Erythroblast (primary cell): ENCODE measurements around the gene CCDC187.

Experiments
- DNase-seq, 2 experiments: peaks; one replicate each; lab custom pipeline; 2025; lab: John Stamatoyannopoulos, UW
- GATA1 ChIP-seq: IDR thresholded peaks from 2 replicates; pipeline ENCODE4 v1.6.1; 2011; ENCODE audit warnings: low read depth, mild to moderate bottlenecking, control low read depth, low read length, moderate library complexity
- POLR2A ChIP-seq: IDR thresholded peaks from 2 replicates; pipeline ENCODE4 v1.6.1; 2011; ENCODE audit warnings: mild to moderate bottlenecking, low read length

The CCDC187 gene

DNA sequence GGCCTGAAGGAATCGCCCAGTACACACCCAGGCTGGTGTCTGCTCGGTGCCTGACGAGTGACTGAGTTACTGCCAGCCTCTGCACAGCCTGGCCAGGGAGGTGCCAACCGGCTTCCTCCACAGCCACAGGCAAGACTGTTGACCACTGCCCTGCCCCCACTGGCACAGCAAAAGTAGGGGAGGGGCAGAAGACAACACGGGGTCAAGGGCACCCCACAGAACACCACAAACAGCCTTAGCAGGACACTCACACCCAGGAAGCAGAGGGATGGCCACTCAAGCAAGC lies 98.2 kb downstream of the CCDC187 start:
- no peak for TF ChIP-seq GATA1
- TF ChIP-seq POLR2A, result no peak
- DNase-seq, result no peak

DNA sequence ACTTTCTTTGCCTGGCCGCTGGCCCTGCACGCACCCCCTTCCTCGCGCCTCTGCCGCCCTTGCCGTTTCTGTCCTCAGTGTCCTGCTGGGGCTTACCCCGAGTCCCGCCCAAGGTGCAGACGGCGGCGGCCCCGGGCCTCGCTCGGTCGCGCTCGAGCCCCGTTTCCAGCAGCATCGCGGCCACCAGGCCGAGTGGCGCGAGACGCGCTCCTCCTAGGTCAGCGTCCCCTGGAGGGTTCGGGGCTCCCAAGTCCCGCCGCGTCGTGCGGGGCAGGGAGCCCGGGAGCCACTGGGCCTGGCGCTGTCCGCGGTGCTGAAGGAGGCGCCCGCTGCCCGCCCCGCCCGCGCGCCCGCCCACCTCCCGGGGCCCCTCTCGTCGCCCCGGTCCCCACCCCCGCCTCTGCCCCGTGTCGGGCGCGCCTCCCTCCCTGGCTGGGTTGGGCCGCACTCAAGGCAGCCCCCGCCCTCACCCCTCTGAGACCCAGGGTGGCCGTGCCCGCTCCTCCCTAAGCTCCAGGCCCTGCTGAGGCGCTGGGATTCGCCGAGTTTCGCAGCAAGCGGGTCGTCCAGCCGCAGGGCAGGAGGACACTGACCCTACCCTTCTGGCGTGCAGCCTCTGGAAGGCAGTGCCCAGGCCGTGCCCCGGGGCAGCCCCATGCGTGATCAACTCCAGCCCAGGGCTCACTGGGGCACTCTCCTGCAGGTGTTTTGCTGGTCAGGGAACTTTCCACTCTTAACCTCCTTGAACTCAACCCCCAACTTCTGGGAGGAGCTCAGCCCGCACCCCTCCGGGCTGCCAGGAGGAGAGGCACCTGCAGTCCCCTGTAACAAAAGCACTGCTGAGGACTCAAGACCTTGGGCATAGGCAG lies 98.8 kb downstream of the CCDC187 start, which contains the start of gene LHX3:
LHX3 (minus strand) TSS at position 291 of the 869 bp plus-strand sequence; CDS start at position 175, 116 bp downstream.
- TF ChIP-seq POLR2A (no peak), GATA1 (no peak)
- peak; percentile 53 to 68 for DNase-seq

DNA sequence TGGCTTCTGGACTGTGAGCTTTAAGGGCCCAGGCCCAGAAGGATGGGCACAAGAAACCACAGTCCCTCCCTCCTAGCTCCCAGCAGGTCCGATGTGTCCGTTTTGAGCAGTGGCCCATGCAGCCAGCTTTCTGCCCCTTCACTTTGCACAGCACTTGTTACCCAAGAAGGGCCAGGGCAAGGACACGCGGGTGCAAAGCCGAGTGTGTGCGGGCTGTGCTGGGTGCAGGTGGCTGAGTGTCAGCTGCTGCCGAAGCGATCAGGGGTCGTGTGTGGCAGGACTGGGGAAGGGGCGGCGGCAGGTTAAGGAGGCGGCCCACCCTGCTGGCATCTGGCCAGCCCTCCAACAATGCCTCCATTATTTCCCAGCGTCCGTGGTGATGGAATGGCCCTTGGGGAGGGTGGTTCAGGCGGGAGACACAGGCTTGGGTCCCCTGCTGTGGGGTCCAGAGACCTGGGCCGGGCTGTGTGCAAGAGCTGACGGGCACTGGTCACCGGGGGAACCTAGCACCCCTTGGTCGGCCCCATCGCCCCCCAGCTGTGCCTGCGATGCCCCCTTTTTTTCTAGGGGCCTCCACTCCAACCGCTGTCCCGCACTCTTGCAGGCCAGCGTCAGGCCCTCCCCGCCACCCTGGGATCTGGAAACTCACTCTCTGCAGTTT lies 99.6 kb downstream of the CCDC187 start:
- no peak for TF ChIP-seq POLR2A
- no peak for TF ChIP-seq GATA1
- DNase-seq, result no peak

DNA sequence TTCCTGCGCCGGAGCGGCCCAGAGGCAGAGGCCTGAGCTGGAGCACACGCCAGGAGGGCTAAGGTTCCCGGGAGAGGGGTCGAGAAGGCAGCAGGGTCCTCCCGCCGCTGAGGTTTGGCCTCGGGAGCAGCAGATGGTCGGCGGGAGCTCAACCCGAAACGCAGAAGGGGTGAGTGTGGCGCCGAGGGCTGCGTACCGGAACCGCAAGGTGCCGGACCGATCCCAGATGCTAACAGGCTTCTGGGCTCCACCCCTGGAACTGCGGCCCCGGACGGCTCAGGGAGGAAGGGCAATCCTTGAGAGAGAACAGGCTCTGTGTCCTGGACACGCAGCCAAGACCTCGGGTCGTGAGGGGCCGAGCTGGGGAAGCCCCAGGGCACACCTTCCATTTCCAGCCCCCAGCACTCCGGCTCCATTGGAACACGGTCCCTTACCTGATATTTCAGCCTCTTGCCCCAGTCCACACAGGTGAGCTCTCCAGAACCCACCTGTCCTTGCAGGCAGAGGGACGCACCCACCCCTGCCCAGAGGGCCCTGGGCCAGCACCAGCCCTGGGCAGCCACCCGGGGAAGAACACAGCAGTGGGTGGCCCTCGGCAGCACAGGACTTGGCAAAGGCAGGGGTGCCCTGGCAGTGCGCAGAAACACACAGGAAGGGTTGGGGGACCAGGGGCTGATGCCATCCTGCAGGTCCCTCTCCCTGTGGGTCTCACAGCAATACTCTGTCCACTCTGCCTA lies 100.3 kb downstream of the CCDC187 start:
- no peak for TF ChIP-seq GATA1
- TF ChIP-seq POLR2A, result no peak
- no peak for DNase-seq

DNA sequence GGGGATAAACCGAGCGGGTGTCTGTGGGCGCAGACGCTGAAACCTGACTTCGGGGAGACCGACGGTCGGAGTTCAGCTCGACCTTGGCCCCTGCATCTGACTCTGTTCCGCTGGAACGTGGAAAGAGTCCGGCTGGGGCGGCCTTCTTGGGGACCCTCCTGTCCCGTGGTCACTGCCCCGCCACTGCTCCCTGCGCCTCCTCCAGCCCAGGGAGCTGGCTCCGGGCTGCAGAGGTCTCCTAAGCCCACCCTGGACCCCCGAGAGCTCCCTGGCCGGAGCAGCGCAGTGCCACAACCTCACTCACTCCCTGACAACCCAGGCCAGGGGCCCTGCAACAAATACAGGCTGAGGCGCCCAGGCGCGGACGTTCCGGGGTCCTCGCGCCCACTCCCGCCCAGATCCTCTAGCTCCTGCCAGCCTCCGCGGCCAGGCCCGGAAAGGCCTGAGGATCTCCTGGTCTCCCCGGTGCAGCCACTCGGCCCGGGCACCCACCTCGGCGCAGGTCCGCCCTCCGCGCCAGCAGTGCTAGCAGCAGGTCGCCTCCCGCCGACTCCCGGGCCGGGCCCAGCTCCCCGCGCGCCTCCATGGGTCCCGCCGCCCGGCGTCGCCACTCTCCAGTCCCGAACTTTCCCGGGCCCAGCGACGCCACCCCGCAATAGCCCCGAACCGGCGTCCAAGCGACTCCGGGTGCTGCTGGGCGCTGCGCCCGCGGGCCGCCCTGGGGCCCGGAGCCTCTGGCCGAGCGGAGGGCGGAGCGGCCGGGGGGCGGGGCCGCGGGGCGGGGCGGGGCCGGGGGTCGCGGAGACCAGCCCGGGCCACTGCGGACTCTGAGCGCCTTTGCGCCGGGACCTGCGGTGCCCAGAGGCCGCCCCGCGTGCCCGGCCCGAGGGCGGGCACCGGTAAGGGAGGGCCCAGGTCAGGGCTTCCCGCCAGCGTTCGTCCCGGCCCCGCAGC lies 101.2 kb downstream of the CCDC187 start:
- TF ChIP-seq GATA1, result no peak
- TF ChIP-seq POLR2A, result no peak
- DNase-seq, result no peak

- DNase-seq, result peak; percentile 35 to 52
- TF ChIP-seq POLR2A (no peak), GATA1 (no peak)
Observed at GRCh38 chr9:136201609-136202453, 102.1 kb downstream of the CCDC187 start.

DNA sequence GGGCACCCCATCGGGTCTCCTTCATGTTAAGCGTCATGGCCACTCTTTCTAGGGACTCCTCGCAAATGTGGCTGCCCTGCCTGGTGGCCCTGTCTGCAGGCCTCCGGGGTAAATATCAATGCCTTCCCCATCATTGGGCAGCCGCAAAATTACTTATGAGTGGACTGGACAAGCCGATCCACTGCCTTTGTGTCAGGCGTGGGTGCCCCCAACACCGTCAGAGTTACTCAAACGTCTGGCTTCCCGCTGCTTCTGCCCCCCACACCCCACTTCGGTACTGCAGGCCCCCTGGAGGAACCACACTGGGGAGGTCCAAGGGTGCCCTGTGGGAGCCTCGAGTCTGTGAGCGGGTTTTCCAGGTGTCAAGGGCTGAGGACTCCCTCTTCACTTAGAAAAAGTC lies 102.7 kb downstream of the CCDC187 start:
- no peak for DNase-seq
- TF ChIP-seq POLR2A (no peak), GATA1 (no peak)

DNA sequence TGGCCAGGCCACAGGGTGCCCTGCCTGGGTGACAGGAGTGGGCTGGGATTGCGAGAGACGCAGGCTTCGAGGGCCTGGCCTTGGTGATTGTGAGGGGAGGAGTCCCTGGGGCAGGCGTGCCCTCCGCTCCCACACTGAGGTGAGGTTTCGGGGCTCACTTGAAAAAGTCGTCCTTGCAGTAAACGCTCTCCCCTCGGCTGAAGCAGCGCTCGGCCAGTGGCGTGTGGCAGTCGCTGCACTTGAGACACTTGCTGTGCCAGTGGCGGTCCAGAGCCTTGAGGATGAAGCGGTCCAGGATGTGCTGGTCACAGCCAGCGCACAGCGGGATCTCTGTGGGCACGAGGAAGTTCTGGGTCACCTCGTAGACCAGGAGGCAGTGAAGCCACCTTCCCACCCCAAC lies 103.5 kb downstream of the CCDC187 start:
- TF ChIP-seq POLR2A (no peak), GATA1 (no peak)

More for the DNA sequence above, 103.5 kb downstream of the CCDC187 start:
- DNase-seq, result no peak
